Stimulated activated CD4-positive, alpha-beta T cell treated with anti-CD3 and anti-CD28 coated beads, Interleukin-15, amount 100 ng/mL, for 24 hours (primary cell): ENCODE results near the gene PLA2G15.

Source experiments
- DNase-seq: peaks from one replicate; pipeline ENCODE4 v3.0.0-alpha.2; 2020

PLA2G15 gene

DNA sequence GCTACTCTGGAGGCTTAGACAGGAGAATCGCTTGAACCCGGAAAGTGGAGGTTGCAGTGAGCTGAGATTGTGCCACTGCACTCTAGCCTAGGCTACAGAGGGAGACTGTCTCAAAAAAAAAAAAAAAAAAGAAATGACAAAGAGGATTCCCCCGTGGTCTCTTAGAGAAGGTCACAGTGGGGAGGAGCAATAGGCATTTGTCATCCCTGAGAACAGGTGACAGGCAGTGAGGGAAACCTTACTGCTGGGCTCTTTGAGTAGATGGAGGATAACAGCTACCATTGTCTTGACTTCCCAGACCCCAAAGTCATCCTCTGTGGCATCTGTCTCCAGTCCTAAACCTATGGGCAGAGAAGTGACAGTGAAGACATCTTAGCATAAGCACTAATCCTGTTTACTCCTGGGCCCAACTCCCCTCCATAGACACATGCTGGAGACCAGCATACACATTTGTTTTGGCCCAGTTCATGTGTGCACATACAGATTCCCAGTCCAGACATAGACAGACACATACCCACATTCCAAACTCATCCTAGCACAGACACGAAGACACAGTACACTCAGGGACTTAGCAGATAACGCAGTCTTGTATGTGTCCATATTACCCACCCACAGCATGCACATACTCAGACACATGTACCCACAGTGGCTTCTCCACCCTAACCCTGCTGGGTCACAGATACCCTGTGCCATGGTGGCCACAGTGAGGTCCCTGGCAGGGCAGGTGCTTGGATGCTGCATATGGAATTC is 11.9 kb upstream of the PLA2G15 start:
- no peak for DNase-seq

DNA sequence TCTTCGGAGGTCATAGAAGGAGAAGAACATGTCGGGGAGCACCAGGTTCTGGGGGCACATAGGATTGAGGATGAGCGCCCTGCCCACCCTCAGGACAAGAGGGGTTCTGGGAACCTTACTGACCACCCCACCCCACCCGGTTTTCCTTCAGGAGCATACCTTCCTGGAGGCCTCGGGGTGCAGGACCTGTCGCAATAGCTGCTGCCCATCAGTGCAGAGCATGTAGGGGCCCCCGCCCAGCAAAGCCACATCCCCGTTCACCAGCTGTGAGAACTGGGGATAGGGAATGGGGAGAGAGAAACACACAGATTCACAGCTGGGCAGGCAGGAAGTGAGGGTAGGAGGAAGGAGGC is 11.4 kb upstream of the PLA2G15 start:
- no peak for DNase-seq

DNA sequence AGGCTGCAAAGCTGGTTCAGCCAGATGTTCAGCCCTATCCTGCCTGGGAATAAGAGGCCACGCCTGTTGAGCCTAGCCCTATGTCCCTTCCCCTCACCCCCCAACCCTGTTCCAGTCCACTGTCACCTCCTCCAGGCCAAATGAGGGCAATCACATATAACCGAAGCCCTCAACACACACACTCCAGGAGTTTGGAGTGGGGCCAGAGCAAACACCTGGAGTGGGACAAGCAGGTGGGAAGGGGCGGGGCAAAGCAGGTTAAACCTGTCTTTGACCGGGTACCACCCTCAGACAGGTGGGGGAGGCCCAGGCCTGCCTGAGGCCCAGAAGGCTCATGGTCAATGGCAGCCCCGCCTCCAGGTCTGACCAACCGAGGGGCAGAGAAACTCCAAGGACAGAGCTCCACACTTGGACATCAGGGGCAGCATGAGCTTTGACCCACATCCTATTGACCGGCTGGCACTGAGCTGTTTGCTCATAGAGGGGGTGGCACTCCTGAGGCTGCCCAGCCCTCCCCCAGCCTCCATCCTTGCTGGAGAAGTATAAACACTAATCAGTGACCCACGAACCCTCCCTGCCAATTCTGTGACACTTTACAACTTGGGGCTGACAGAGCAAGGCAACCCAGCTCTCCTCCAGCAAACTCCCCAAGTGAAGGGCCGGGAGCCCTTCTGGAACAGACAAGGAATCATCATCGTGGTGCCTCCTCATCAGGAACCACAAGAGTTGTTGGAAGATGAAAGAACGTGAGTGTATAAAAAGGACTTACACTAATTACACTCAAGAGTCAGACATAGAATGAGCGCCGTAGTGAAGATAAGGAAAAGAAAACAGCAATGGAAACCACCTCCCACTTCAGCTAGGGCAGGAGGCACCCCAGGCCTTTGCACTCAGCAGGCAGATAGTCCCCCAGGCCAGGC is 10.7 kb upstream of the PLA2G15 start:
- DNase-seq: no peak

DNA sequence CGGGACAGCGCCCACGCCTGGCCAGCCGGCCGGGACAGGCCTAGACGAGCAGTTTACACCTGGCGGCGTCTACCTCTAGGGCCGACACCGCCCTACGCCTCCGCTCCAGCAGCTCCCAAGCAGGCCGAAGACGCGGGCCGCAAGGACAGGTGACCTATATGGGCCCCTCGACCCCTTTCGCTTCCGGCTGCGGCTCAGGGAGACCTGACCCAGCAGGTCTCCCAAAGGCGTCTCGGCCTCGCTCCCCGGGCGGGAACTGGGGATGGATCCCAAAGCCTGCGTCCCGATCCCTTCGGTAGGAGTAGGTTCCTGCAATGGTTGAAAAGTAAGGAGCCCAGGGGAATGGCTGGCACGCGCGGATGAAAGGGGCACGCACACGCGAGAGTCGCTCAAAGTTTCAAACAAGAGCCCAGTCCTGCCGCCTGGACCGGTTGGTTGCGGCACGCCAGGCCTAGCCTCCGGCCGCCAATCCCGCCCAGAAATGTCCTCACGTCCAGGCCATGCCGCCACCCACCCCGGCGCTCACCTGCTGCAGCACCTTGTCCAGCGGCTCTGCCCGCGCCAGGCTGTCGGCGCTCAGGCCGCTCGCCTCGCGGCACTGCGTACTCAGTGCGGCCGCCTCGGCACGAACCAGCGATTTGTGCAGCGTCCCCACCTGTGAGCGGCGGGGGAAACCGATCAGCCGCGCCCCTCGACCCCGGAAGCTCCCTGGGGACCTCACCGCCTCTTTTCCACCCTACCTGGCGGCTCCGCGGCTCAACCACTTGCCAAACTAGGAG is 9.9 kb upstream of the PLA2G15 start:
- DNase-seq: no peak

DNA sequence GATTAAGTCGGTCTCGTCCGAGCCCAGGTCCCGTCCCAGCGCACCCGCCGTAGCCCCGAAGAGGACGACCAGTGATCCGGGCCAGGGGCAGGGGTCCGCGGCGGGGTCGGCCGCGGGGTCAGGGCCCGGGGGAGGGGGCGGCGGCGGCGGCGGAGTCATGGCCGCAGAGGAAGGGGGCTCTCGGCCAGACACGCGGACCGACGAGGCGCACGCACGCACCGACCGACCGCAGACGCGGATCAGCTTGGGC is 9.4 kb upstream of the PLA2G15 start, which contains the start of gene ESRP2:
TSS of gene ESRP2 (minus strand) at position 241 of the 250 bp plus-strand sequence. CDS start at position 159, 82 bp downstream.
- DNase-seq: no peak

DNA sequence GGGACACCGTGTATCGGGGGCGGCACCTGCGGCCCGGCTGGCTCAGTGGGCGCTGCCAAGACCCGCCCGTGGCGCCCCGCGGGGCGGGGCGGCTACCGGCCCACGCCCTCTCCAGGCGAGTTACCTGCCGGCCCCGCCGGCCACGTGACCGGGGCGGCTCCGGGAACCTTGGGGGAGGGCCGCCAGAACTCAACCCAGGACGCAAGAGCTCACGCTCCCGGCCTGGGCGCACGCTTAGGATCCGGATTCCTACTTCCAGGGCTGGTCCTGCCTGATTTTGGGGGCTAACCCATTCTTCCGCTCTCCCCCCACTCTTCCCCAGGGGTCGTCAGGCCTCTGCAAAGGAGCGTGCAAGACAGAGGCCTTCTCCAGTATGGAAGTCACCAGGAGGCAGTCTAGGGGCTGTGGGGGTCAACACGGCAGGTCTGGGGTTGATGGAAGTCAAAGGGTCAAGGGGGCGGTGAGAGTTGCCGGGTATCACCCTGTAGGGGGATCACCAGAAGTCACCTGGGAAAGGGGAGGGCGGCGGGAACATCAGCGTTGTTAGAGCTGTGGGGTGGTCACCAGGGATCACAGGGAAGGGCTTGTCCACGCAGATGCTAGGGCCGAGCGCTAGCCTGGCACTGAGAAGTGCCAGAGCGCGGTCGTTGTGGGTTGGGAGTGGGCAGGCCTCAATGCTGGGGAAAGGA is 8.9 kb upstream of the PLA2G15 start:
- DNase-seq: peak; percentile 63

DNA sequence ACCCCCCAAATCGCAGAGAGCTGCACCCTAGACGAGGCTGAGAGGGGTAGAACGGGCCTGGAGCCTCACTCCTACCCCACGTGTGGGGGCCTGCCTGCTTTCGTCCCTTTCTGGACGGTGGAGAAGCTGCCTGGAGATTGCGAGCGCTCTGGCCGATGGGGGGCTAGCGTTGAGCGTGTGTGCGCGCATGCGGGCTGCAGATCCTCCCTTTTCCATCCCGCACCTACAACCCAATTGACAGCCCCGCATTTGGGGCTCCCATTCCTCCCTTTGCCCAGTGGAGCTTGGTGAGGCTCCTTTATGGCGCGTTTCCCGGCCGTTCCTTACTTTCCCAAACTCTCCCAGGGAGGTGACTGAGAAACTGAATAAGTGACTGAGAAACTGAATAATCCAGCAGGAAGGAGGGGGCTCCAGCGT is 8.3 kb upstream of the PLA2G15 start:
- peak; percentile 23 for DNase-seq

DNA sequence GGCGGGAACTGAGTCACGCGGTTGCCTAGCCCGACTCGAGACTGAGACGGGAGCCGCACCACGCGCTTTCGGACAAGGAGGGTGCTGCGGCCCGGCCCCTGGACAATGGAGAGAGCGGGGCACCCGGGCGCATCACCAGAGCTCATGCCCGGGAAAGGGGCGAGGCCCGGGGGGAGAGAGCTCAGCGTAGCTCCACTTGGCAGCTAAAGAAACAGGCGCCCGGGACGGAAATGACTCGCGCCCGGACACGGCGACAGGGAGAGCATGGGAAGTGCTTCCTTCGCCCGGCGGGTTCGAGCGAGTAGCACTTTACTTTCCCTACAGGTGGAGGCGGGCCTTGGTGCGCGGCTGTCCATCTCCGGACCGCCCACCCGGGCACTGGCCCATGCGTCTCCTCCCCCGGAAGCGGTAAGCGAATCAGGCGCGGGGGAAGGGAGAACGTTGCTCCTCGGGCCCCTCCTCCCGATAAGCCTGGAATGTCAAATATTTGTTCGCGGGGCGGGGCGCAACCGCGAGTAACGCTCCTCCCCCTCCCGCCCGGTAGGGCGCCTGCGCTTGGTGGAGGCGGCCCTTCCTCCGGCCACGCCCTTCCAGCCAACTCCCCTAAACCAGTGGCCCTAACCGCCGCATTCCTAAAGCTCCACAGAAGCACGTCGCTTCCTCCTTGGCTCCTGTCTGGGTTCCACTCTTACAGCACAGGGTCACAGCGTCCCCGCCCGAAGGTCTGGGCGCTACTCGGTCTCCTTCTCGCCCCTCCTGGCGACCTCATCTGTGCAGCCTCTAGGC is 7.7 kb upstream of the PLA2G15 start:
- DNase-seq: peak; percentile 96

DNA sequence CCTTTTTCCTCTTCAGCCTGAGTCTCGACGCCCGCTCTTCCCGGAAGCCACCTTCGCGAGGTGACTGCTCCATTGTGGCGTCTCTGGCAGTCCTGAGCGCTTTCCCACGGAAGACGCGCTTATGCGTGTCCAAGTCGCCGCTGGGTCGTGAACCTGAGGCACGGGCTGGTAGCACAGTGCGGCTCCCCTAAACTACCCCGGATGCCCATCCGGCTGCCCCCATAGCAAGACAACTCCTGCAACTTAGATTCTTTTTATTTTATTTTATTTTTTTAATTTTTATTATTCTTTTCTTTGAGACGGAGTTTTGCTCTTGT is 7.2 kb upstream of the PLA2G15 start:
- DNase-seq: no peak

DNA sequence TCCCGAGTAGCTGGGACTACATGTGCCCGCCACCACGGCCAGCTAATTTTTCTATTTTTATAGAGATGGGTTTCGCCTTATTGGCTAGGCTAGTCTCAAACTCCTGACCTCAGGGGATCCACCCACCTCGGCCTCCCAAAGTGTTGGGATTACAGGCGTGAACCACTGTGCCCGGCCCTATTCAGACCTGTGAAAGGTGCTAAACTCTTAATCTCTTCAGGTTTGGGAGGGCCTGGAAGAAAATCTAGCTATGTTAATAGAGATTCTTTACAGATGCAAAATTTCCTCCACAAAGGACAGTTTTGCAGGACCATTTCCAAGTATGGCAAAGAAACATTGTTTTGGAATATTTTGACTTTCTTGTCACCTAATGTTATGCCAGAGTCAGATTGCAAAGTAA is 3.1 kb upstream of the PLA2G15 start:
- no peak for DNase-seq

DNA sequence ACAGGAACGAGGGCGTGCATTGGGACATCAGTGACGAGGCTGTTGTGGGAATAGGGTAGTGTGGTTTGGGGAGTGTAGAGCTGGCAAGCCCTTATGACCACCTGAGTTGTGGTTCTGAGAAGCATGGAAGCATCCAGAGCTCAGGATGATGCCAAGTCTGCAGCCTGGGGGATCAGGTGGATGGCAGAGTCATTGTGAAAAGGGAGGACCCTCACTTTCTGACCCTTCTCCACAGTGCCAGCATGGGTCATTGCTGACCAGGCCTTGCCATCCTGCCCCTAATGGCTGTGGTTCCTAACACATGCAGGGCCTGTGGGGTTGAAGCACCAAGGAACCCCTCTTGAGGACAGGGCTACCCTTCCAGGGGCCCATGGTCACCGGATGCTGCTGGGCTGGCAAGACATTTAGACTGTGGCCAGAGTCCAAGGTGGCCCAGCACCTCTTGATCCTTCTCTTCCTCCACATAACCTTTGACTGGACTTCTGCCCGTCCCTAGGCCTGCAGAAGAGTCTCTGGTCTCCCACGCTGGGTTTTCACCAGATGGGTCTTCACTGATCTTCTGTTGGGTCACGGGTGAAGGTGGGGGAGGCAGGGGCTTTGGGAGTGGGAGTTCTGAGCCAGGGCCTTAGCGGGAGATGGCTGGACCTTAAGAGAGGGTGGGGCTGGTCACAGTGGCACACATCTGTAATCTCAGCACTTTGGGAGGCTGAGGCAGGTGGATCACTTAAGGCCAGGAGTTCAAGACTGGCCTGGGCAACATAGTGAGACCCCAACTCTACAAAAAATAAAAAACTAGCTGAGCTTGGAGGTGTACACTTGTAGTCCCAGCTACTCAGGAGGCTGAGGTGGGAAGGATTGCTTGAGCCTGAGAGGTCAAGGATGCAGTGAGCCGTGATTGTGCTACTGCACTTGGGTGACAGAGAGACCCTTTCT is 2.0 kb upstream of the PLA2G15 start:
- no peak for DNase-seq

DNA sequence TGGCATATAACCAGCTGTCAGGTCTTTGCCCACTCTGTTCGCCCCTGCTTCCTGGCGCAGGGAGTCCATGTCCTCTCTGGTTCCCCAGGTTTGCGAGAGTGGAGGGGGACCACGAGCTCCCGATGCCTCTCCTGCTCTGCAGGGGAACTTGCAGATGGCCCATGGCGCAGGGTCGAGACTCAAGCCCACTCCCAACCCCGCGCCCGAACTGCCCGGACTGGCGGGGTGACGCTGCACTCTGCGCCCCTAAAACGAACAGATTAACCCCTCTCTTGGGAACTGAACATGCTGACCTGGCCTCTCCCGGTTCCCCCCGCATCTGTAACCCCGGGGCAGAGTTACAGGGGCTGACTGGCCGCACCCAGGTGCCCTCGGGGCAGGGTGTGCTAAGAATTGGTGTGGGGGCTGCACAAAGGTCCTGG is 681 bp upstream of the PLA2G15 start:
- no peak for DNase-seq

DNA sequence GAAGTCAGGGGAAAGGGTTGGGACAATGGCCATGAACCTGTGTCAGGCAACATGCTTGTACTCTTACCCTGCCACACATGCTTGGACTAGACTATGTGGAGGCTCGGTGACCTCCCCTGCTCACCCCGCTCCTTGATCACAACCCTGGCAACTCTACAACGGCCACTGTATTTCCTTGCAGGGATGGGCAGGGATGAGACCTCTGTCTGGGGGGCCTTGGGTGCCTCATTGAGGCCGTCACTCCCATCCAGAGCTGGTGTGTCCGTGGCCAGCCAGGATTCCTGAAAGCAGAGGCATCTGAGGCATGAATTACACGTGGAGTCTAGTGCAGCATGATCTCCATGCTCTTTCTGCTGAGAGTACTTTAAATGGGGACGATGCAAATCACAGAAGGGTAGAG is 948 bp downstream of the PLA2G15 start:
- DNase-seq: no peak

DNA sequence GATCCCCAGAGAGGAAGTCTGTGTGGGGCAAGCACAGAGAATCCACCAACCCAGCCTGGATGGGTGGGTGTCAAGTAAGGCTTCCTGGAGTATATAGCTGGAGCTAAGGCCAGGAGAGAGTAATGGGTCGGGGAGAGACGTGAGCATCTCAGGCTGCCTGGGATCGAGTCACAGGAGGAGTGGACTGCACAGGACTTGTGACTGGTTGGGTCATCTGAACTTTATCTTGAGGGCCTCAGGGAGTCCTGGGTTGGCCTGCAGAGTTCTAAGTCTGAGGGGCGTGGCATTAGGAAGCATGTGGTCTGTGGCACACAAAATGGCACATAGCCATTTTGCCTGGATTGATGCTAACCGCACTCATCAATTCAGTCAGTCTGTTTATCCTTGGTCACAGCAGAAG is 1.5 kb downstream of the PLA2G15 start:
- no peak for DNase-seq

DNA sequence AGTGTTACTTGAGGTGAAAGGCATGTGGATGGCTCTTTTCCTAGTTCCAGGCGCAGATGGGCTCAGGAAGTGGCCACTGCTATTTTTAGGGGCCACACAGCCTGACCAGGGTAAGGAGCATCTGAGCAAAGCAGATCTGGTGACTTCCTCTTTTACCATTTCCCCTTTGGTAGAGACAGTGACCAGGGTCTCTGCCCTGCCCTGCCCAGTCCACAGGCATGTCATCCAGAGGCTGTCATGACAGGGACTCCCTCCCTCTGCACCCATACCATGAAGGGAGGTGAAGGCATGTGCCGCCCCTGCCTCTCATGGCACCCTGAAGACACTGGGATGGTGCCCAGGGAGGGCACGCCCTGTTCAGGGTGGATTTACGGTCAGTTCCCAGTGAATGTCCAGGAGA is 2.2 kb downstream of the PLA2G15 start:
- DNase-seq: no peak

DNA sequence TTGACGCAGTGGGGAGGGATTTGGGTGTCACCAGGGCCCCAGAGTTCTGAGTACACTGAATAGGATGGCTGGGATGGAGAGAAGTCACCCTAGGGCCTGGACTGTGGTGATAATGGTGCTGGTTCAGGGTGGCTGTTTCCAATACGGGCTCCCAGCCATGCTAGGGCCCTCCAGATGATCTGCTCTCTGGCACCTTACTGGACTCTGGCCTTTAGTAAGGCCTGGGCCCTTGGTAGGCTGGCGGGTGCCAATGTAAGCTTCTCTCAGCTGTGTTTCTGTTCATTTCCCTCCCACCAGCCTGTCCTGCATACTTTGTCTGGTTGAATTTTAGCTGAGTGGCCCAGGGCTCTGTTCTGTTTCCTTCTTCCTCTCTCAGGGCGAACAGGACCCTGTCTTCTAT is 2.8 kb downstream of the PLA2G15 start:
- DNase-seq: no peak

DNA sequence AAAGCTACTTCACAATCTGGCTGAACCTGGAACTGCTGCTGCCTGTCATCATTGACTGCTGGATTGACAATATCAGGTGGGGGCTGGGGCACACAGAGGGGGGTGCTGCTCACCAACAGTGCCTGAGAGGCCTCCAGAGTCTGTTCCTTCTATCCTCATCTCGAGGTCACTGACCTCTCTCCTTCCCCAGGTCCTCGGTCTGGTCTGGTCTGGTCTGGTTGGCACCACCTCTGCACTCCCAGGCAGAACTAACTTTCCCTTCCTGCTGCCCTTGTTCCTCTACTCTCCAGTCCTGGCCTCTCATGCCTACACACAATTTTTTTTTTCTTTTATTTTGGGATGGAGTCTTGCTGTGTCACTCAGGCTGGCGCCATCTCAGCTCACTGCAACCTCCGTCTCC is 4.2 kb downstream of the PLA2G15 start:
- DNase-seq: no peak

DNA sequence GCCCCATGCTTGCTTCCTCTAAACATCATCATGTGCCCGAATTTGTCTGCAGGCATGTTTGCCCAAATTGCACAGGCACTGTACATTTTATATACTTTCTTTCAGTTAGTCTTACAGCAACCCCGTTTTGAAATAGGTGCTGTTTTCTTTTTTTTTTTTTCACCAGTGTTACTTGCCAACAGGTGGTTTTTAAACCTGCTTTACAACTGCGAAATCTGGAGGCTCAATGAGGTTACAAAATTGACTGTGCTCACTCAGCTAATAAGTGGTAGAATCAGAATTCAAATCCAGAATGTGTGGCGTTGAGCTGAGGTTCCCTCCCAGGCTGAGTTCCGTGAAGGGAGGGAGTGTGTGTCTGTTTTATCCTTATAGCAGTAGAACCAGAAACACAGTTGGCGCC is 5.8 kb downstream of the PLA2G15 start:
- no peak for DNase-seq

DNA sequence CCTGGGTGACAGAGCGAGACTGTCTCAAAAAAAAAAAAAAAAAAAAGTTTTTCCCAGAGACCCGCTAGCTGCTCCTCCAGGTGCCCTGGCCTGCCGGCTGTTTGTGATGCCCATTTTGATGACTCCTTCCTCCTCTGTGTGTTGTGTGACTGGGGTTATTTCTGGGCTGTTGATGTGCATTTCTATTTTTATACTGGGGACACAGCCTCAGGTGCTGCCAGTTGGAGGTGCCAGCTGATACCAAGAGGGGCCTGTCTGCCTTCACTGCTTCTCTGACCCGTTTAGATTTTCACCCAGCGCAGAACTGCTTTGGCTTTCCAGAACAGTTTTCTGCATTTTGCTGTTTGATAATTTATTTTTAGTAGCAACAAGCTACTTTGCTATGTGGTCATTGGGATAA is 6.7 kb downstream of the PLA2G15 start:
- DNase-seq: no peak

DNA sequence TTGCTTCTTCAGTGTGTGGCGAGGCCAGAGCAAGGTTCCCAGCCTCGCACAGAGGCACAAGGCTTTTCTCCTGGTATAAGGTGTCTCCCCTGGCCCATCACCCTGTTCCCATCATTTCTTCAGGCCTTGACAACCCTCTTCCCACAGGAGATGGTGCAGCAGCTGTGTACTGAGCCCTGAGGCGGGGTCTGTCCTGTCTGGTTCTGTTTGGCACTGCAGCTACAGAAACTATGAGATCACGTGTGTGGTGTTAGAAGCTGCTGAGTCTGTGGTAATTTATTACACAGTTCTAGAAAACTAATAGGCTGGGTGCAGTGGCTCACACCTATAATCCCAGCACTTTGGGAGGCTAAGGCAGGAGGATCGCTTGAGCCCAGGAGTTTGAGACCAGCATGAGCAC is 7.2 kb downstream of the PLA2G15 start:
- no peak for DNase-seq

DNA sequence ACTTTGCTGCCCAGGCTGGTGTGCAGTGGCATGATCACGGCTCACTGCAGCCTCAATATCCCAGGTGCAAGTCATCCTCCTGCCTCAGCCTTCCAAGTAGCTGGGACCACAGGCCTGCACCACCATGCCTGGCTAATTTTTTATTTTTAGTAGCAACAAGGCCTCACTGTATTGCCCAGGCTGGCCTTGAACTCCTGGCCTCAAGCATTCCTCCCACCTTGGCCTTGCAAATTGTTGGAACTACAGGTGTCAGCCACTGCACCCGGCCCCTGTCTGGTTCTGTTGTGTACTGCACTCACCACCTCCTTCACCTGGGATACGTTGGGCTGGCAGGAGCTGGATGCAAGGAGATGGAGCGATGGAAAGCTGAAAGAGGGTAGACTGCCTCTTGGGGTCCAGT is 8.5 kb downstream of the PLA2G15 start:
- no peak for DNase-seq
